ENCODE data around the gene TNF. TPM values are rescaled to one million over a fixed set of nuclear protein-coding genes. Genes with fewer than 3 reads are reported as not detected.
"Not testable (repeated sequence)": the region's sequence is repeated elsewhere in the genome, so short reads cannot be mapped to it uniquely, and the experiment has no call there.

Gene TNF
- polyA plus RNA-seq, 3 donors, result 0.16 to 0.31 (median 0.19) TPM

GRCh38 chr6:31543639-31544038, 31.7 kb upstream of the TNF start:
- DNase-seq (ENCODE audit: low read depth in 3 of 3, low spot score in 2 of 3), result no peak

DNA sequence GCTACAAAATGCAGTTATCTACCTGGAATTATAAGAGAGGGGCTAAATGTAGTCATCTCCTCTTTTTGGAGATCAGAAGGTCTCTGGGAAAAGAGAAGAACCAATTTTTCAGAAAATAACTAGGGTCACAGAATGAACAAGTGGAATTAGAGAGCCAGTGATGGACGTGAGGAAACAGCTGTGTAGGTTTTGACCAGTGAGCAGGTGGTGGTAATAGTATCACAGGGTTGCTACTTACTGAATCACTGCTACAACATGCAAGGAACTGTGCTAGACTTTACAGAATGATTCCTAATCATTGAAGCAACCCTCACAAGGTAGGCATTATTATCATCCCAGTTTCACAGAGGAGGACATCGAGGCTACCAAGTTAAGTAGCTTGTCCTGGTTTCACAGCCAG, 30.7 kb upstream of the TNF start:
- no peak for DNase-seq (ENCODE audit: low read depth in 3 of 3, low spot score in 2 of 3)

GRCh38 chr6:31545291-31545690, 30.1 kb upstream of the TNF start:
- DNase-seq (ENCODE audit: low read depth in 3 of 3, low spot score in 2 of 3), result no peak

DNA sequence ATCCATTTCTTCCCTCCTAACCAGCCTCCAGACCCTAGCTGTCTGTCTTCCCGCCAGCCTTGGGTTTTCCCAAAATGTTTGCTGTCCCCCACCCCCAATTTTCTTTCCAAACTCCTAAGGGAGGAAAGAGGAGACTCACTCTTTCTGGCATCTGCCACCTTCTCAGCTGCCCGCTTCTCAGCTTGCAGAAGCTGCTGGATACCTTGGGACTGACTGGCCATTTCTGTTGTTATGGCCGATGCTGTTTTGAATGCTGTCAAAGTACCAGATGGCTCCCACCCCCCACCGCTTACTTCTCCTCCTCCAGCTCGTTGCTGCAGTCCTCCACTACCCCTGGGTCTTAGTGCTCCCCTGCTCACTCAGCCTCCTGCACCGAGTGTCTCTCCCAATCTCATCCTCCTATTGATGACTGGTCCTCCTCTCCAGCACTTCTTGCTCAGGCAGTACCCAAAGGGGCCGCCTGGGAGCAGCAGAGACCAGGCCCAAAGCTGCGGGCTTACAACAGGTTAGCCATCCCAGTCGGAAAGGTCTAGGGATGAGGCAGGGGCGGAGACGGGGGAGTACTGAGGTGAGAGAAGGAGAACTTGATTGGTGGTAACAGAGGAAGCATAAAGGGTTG, 28.9 kb upstream of the TNF start, which contains the start of gene ATP6V1G2:
TSS of gene ATP6V1G2 (minus strand) at position 270 of the 619 bp plus-strand sequence. CDS start at position 221, 49 bp downstream.
- peak; percentile 73 to 80 (median 75) for DNase-seq (ENCODE audit: low read depth in 3 of 3, low spot score in 2 of 3)

DNA sequence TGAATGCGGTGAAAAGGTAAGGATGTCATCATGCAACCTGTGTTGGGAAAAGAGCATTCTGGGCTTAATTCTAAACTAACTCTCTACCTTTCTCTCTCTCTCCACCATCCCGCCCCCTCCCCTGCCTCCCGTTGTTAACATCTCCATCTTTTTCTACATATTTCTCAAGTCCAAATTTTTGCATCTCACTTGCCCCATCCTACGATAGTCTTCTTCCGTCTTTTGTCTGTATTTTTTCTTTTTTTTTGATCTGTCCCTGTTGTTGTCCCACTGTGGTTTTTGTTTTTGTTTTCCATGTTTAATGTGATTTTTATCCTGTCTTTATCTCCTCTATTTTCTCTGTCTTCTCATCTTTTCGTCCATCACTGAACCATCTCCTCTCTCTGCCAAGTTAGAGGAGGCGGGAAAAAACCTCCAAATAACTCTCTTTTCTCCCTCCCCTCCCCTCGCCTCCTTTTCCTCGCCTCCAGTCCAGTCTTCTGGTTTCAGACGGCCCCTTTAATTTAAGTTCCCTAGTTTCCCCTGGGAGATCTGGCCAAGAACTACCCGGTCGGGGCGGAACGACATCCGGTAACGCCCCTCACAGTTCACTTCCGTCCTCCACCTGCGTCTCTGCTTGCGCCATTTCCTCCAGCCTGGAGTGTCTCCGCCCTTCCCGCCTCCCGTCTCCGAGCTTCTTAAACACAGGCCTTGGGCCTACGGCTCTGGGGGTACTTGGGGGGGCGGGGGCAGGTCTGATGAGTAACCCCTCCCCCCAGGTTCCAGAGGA, 28.2 kb upstream of the TNF start, which contains the start of gene NFKBIL1:
TSS of gene NFKBIL1 (plus strand) at position 651 of the 769 bp plus-strand sequence. CDS start at position 738, 87 bp downstream.
- DNase-seq (ENCODE audit: low read depth in 3 of 3, low spot score in 2 of 3), result peak; percentile 92 to 94 (median 93)

DNA sequence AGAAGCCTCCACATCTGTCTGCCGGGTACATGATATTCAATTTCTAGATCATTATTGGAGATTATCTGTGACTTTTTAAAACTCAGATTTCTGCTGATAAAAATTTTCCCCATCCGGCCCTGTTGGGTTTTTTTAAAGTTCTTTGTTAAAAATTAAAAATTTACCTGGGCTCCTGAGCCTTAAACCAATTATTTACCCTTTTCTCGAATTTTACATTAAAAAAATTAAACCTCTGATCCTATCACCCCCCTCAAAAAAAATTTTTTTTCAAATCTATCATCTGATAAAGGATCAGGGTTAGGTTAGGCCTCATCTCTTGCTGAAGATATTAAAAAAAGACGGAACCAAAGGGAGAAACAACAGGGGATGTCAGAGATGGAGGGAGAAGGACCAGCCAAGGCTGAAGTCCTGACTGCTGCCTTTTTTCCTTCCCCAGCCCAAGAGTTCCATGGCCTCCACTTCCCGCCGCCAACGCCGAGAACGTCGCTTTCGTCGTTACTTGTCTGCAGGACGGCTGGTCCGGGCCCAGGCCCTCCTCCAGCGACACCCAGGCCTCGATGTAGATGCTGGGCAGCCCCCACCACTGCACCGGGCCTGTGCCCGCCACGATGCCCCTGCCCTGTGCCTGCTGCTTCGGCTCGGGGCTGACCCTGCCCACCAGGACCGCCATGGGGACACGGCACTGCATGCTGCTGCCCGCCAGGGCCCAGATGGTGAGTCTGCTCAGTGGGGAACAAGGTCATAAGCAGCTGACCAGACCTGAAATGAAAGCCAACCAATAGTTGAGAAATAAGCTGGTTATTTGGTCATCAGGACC, 27.4 kb upstream of the TNF start:
- DNase-seq (ENCODE audit: low read depth in 3 of 3, low spot score in 2 of 3), result no peak

GRCh38 chr6:31548544-31548873, 26.9 kb upstream of the TNF start:
- no peak for DNase-seq (ENCODE audit: low read depth in 3 of 3, low spot score in 2 of 3)

- not testable (repeated sequence) for DNase-seq (ENCODE audit: low read depth in 3 of 3, low spot score in 2 of 3)
Observed at GRCh38 chr6:31551371-31551770, 24.0 kb upstream of the TNF start.

DNA sequence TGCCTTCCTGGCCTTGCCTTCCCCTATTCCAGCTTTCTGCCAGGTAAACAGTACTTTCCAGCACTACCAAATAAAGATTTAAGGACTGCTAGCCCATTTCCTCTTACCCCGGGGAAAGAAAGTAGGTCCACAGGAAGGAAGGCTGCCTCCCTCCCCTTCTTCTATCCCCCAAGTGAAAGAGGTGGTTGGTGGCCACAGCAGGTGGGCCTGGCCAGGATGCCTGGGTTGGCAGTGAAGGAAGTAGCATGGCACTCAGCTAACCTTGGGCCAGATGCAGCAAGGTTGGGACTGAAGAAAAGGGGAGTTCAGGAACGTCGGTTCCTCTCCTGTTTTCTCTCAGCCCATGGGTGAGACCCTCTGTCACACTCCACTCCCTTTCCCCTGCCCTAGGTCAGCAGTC, 19.1 kb upstream of the TNF start:
- no peak for DNase-seq (ENCODE audit: low read depth in 3 of 3, low spot score in 2 of 3)

DNA sequence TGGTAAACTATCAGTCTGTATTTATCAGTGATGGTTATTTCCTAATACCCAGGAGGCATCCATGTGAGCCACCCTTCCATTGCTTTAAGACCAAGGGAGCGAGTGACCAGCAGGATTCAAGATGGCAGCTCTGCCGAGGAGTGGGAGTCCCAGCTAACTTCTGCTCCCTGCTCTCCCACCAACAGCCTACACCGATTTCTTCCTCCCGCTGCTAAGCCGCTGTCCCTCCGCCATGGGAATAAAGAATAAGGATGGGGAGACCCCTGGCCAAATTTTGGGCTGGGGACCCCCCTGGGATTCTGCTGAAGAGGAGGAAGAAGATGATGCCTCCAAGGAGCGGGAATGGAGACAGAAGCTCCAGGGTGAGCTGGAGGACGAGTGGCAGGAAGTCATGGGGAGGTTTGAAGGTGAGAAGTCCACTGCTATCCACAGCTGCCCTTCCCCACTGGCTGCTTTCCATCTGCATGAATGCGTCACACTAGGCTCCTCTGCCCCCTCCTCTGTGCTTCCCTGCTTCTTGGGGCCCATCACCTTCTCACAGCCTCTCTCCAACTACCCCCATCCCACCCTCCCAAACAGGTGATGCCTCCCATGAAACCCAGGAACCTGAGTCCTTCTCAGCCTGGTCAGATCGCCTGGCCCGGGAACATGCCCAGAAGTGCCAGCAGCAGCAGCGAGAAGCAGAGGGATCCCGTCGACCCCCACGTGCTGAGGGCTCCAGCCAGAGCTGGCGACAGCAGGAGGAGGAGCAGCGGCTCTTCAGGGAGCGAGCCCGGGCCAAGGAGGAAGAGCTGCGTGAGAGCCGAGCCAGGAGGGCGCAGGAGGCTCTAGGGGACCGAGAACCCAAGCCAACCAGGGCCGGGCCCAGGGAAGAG, 17.7 kb upstream of the TNF start:
- no peak for DNase-seq (ENCODE audit: low read depth in 3 of 3, low spot score in 2 of 3)

DNA sequence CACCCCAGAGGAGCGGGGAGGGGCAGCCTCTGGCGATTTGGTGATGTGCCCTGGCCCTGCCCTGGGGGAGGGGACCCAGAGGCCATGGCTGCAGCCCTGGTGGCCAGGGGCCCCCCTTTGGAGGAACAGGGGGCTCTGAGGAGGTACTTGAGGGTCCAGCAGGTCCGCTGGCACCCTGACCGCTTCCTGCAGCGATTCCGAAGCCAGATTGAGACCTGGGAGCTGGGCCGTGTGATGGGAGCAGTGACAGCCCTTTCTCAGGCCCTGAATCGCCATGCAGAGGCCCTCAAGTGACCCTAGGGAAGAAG, 17.1 kb upstream of the TNF start:
- no peak for DNase-seq (ENCODE audit: low read depth in 3 of 3, low spot score in 2 of 3)

GRCh38 chr6:31558631-31559500, 16.5 kb upstream of the TNF start:
- DNase-seq (ENCODE audit: low read depth in 3 of 3, low spot score in 2 of 3), result no peak

GRCh38 chr6:31559606-31559957, 15.8 kb upstream of the TNF start:
- DNase-seq (ENCODE audit: low read depth in 3 of 3, low spot score in 2 of 3), result no peak

DNA sequence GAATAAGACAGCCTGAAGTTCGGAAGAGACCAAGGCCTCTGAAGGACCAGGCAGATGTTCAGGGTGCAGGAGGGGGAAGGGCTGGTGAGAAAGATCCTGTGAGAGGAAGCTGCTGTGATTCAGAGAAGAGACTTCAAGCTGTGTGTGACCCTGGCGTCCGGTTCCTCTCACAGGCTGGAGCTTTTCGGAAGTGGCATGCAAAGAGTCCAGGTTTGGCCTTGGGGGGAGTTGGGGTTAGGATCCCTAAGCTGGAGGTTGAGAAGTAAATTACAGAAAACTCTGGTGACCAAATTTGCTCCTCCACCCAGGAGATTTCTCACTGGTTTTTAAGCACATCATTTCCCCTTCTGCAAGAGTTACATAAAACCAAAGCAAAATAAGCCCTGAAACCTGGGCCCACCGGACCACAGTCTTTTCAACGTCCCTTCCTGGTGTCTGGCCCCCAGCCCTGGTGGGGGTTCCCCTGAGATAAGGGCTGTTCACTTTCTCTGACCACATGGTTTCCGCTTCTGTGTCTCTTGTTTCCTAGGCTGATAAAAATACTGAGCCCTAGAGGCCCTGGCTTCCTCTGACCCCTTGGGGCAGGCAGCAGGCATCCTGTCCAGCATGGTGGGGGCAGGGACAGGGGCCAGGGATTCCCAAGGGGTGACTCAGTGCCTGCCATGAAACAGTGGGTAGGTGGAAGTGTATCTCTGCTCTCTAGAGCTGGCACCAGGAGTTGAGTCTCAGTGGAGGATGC, 15.2 kb upstream of the TNF start:
- no peak for DNase-seq (ENCODE audit: low read depth in 3 of 3, low spot score in 2 of 3)

DNA sequence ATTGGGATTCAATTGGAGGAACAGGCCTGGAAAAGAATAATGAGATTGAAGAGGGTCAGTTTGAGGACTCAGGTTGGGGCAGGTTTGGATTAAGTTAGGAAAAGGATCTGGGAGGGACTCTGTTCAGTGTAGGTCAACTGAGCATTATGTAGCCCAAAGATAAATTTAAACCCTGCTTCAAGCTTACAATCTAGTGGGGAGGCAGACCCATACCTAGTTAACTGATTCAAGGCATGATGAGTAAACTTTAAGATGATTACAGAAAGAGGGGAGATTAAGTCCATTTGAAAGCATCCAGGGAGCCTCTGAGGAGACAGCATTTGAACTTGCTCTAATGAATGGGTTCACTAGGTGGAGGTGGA, 14.7 kb upstream of the TNF start:
- no peak for DNase-seq (ENCODE audit: low read depth in 3 of 3, low spot score in 2 of 3)

- DNase-seq (ENCODE audit: low read depth in 3 of 3, low spot score in 2 of 3), result no peak
Observed at GRCh38 chr6:31567531-31568370, 7.6 kb upstream of the TNF start.

- no peak for DNase-seq (ENCODE audit: low read depth in 3 of 3, low spot score in 2 of 3)
Observed at GRCh38 chr6:31568537-31568961, 6.8 kb upstream of the TNF start.

- no peak for DNase-seq (ENCODE audit: low read depth in 3 of 3, low spot score in 2 of 3)
Observed at GRCh38 chr6:31569861-31570536, 5.4 kb upstream of the TNF start.
